GM21528 (cell line): ENCODE data around the gene MDM2.
"Not testable (repeated sequence)": the region's sequence is repeated elsewhere in the genome, so short reads cannot be mapped to it uniquely, and the experiment has no call there.

Experiments
- ATAC-seq: cut with Tn5 transposase; IDR thresholded peaks from one replicate; pipeline ENCODE4 v1.9.1; 2021; ENCODE audit warnings: mild to moderate bottlenecking, moderate library complexity; ENCODE audit not compliant: unreplicated experiment, low FRiP score

Gene MDM2

GRCh38 chr12:68824131-68824530 lies 16.2 kb downstream of the MDM2 start:
- no peak for ATAC-seq

- no peak for ATAC-seq
These were observed 16.7 kb downstream of the MDM2 start for GRCh38 chr12:68824597-68825250.

GRCh38 chr12:68825569-68826217 lies 17.7 kb downstream of the MDM2 start:
- no peak for ATAC-seq

GRCh38 chr12:68827895-68828671 lies 20.1 kb downstream of the MDM2 start:
- ATAC-seq: no peak

- no peak for ATAC-seq
These were observed 20.7 kb downstream of the MDM2 start for GRCh38 chr12:68828672-68829068.

- no peak for ATAC-seq
These were observed 23.3 kb downstream of the MDM2 start for GRCh38 chr12:68831272-68831671.

- ATAC-seq: no peak
These were observed 23.9 kb downstream of the MDM2 start for GRCh38 chr12:68831751-68832503.

GRCh38 chr12:68832504-68832867 lies 24.5 kb downstream of the MDM2 start:
- ATAC-seq: no peak

- no peak for ATAC-seq
These were observed 25.5 kb downstream of the MDM2 start for GRCh38 chr12:68833508-68833907.

GRCh38 chr12:68835333-68835908 lies 27.4 kb downstream of the MDM2 start:
- ATAC-seq: no peak

- no peak for ATAC-seq
These were observed 29.2 kb downstream of the MDM2 start for GRCh38 chr12:68837215-68837614.

- ATAC-seq: no peak
These were observed 30.3 kb downstream of the MDM2 start for GRCh38 chr12:68838046-68838886.

- ATAC-seq: no peak
These were observed 31.5 kb downstream of the MDM2 start for GRCh38 chr12:68839183-68840147.

- ATAC-seq: not testable (repeated sequence)
These were observed 33.2 kb downstream of the MDM2 start for GRCh38 chr12:68841175-68841574.

GRCh38 chr12:68841717-68842116 lies 33.7 kb downstream of the MDM2 start:
- ATAC-seq: no peak

GRCh38 chr12:68842123-68842522 lies 34.1 kb downstream of the MDM2 start:
- no peak for ATAC-seq

- no peak for ATAC-seq
These were observed 35.0 kb downstream of the MDM2 start for GRCh38 chr12:68842784-68843567.

- ATAC-seq: no peak
These were observed 36.4 kb downstream of the MDM2 start for GRCh38 chr12:68844318-68844745.
